Nephron progenitor cell (in vitro differentiated cells): ENCODE results near the gene HOXC11.

Experiments
- DNase-seq: peaks from one replicate; pipeline ENCODE4 v3.0.0; 2021
- H3K27ac Mint-ChIP-seq: 2 replicates; pipeline ENCODE4 v1.8.0; 2021; ENCODE audit warnings: mild to moderate bottlenecking, moderate library complexity, mixed read lengths
- H3K27me3 Mint-ChIP-seq: 2 replicates; pipeline ENCODE4 v1.8.0; 2021; ENCODE audit warnings: mild to moderate bottlenecking, low read depth, mixed read lengths; ENCODE audit not compliant: poor library complexity
- H3K36me3 Mint-ChIP-seq: 2 replicates; pipeline ENCODE4 v1.8.0; 2021; ENCODE audit warnings: low read depth, mixed read lengths
- H3K4me1 Mint-ChIP-seq: 2 replicates; pipeline ENCODE4 v1.8.0; 2021; ENCODE audit warnings: mixed read lengths
- H3K4me3 Mint-ChIP-seq: 2 replicates; pipeline ENCODE4 v1.8.0; 2021; ENCODE audit warnings: mild to moderate bottlenecking, moderate library complexity, mixed read lengths
- H3K9me3 Mint-ChIP-seq: 2 replicates; pipeline ENCODE4 v1.8.0; 2021; ENCODE audit warnings: mild to moderate bottlenecking, moderate library complexity, mixed read lengths
- TF ChIP-seq, protein P1 (sequence below): fragments of 200-600 bp; sonication (generic); IDR thresholded peaks from 2 replicates; pipeline ENCODE4 v1.5.0; 2021; ENCODE audit warnings: antibody characterized with exemption

The HOXC11 gene

GRCh38 chr12:53948650-53949593 lies 24.0 kb upstream of the HOXC11 start:
- TF ChIP-seq, protein P1, sequence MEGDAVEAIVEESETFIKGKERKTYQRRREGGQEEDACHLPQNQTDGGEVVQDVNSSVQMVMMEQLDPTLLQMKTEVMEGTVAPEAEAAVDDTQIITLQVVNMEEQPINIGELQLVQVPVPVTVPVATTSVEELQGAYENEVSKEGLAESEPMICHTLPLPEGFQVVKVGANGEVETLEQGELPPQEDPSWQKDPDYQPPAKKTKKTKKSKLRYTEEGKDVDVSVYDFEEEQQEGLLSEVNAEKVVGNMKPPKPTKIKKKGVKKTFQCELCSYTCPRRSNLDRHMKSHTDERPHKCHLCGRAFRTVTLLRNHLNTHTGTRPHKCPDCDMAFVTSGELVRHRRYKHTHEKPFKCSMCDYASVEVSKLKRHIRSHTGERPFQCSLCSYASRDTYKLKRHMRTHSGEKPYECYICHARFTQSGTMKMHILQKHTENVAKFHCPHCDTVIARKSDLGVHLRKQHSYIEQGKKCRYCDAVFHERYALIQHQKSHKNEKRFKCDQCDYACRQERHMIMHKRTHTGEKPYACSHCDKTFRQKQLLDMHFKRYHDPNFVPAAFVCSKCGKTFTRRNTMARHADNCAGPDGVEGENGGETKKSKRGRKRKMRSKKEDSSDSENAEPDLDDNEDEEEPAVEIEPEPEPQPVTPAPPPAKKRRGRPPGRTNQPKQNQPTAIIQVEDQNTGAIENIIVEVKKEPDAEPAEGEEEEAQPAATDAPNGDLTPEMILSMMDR = no peak
- Mint-ChIP-seq H3K27ac (no peak overlapping the region), H3K27me3 (peaks cover 100% of the 10 kb centered on the region), H3K9me3 (peaks cover 5% of the 10 kb centered on the region), H3K36me3 (no peaks in the 10 kb centered on the region), H3K4me3 (no peak overlapping the region), H3K4me1 (peaks cover 5% of the 10 kb centered on the region)
- DNase-seq = no peak

GRCh38 chr12:53949631-53950436 lies 23.1 kb upstream of the HOXC11 start:
- no peaks in the 10 kb centered on the region for H3K36me3 Mint-ChIP-seq

DNA sequence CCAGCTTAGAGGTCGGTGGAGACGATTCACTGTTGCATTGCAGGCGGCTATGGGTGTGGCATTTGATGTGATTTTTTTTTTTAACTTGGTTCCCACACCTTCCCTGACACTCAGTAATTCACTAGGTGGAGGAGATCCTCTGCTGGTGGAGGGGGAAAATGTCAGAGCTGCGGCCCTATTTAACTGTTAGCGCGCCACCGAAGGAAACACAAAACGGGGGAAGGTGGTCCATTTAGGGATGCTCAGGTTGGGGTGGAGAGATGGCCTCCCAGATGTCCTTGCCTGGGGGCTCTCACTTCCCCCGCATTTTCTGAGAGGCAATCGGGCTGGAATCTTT lies 22.5 kb upstream of the HOXC11 start:
- H3K27me3 Mint-ChIP-seq = peaks cover 100% of the 10 kb centered on the region
- no peak for DNase-seq
- H3K4me3 Mint-ChIP-seq = no peak overlapping the region
- H3K4me1 Mint-ChIP-seq = peaks cover 5% of the 10 kb centered on the region
- no peak overlapping the region for H3K27ac Mint-ChIP-seq
- no peaks in the 10 kb centered on the region for H3K9me3 Mint-ChIP-seq
- H3K36me3 Mint-ChIP-seq = no peaks in the 10 kb centered on the region
- TF ChIP-seq, protein P1 = no peak

More at GRCh38 chr12:53949631-53950436, 23.1 kb upstream of the HOXC11 start:
- Mint-ChIP-seq H3K4me3 (no peak overlapping the region), H3K27me3 (peaks cover 100% of the 10 kb centered on the region), H3K9me3 (peaks cover 3% of the 10 kb centered on the region), H3K27ac (no peak overlapping the region), H3K4me1 (peaks cover 5% of the 10 kb centered on the region)
- DNase-seq = peak; percentile 47
- TF ChIP-seq, protein P1 = no peak

DNA sequence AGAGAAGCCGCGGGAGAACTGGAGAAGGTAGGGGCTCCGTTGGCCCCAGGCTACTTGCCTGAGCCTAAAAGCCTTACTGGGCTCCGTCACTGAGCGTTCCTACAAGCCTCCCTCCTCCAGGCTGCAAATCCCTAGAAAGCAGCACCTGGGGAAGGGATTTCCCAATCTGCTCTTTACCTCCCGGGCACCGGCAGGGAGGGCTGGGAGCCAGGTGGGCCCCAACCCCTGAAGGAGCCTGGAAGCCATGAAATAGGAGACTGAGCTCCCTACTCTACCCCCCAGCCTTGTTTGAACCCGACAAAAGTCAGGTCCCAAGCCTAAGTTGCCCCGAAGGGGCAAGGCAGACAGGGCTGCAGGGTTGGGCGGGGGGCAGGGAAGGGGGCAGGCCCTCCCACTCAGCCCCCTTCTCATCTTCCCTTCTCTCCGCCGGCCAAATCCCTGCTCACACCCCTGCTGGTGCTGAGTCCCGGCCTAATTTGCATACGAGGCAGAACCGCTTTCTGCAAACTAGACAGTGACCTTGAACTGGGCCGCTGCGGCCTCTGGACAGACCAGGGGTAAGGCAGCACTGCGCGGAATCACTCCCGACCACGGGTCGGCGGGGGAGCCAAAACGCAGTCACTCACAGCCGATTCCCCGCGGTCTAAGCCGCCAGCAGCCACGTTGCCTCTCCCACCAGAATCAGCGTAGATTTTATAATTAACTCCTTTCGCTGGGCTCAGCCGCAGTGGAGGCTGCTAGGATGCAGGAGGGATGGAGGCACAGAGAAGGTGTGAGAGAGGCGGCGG lies 21.9 kb upstream of the HOXC11 start:
- no peak overlapping the region for H3K27ac Mint-ChIP-seq
- H3K4me3 Mint-ChIP-seq = no peak overlapping the region
- H3K4me1 Mint-ChIP-seq = peaks cover 9% of the 10 kb centered on the region
- peaks cover 100% of the 10 kb centered on the region for H3K27me3 Mint-ChIP-seq
- H3K36me3 Mint-ChIP-seq = no peaks in the 10 kb centered on the region
- TF ChIP-seq, protein P1 = no peak
- H3K9me3 Mint-ChIP-seq = no peaks in the 10 kb centered on the region
- no peak for DNase-seq

DNA sequence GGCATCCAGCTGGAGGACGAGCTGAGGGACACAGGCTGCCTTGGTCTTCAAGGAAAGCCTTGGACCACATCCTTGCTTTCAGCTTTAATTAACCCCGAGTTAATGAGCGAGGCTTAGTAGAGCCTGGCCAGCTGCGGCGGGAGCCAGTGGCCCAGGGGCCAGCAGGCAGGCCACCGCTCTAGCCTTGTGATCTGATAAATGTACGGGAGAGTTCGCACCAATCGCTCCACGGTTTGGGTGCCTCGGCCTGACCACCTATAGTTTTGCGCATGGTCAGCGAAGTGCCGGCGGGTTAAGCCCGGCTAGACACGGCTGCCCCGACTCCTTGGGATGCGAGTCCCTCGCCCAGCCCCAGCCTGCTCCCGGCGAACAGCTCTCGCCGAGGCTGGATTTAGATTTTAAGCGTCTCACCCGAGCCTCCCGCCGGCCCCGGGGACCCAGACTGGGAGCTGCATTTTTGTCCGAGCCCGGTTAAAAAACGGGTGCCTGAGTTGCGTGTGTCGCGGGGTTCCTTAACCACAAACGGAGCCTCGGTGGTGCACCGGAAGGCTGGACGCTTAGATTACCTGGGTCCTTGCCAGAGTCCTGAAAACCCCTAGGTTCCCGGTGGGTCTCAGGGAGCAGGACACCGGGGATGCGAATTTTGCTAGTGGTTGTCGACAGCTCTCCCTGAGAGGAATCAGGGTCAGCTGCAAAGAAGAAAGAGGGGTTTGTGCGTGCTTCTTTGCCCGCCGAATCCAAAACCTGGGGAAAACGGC lies 21.2 kb upstream of the HOXC11 start:
- DNase-seq = no peak
- Mint-ChIP-seq H3K36me3 (no peaks in the 10 kb centered on the region), H3K27ac (no peak overlapping the region), H3K27me3 (peaks cover 100% of the 10 kb centered on the region), H3K4me1 (peaks cover 12% of the 10 kb centered on the region), H3K4me3 (no peak overlapping the region), H3K9me3 (no peaks in the 10 kb centered on the region)
- TF ChIP-seq, protein P1 = no peak
